CD4-positive, alpha-beta T cell treated with Interleukin-15 for 4 hours (primary cell): ENCODE results near the gene BPIFB1.

ENCODE experiments used
- DNase-seq: peaks from one replicate; pipeline ENCODE4 v3.0.0-alpha.2; 2020; ENCODE audit warnings: low spot score

BPIFB1 gene

GRCh38 chr20:33325350-33325749 lies 42.3 kb downstream of the BPIFB1 start:
- no peak for DNase-seq

DNA sequence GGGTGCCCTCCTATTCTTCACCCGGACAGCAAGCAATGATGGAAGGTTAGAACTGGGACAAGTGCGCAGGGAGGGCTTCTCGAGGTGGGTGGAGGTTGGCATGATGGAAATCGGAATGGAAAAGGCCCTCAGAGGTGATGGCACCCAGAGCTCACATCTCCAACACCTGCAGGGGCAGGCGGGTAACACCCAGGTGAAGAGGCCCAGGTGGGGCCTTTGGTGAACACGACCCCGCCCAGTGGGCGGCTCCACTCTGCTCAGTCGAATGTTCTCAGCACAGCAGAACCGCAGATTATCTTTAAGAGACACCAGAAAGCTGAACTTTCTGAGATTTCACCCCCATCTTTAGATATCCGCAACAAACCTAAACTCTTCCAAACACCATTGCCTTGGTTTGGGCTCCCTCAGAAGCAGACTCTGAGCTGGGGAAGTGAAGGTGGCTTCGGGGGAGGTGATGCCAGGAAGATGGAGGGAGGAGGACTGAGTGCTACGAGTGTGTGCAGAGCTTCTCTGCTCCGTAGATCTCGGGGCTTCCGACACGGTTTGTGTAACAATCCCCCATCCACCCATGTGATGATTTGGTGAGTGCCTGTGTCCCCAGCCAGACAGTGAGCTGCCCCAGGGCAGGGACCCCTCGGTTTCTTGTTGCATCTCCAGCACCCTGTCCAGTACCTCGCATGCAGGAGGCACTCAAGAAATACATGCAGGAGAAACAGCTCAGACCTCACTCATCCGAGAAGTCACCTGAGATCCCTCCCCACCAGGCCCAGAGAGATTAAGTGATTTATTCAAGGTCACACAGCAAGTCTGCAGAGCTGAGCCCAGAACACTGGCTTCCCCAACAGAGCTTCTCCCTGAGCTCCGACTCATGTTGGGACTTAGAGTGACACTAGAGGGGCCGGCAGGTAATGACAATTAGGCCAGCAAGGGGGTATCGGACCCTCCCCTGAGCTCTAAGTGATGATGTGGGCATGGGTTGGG lies 45.4 kb downstream of the BPIFB1 start:
- DNase-seq: no peak

DNA sequence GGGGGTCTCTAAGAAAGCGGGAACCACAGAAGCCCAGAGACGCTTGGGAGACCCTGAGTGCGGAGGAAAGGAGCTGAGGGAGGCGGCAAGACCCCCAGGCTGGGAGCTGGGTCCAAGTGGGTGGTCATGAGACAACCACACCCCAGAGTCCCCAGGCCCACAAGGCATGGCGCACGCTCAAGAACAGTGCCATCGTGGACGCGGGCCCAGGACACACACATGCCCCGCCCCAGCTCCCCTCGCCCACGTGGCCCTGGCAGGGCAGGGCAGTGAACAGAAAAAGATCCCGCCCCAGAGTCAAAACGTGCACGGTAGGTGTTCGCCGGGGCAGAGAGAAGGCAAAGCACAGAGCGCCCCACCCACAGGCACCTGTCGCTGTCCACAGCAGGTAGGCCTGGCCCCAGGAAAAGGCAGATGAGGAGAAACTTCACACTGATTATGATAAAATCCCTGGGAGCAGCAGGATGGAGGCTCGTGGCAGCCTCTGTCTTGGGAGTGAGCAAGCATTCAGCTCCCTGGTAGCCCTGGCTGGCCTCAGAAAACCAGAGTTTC lies 50.0 kb downstream of the BPIFB1 start:
- DNase-seq: no peak

DNA sequence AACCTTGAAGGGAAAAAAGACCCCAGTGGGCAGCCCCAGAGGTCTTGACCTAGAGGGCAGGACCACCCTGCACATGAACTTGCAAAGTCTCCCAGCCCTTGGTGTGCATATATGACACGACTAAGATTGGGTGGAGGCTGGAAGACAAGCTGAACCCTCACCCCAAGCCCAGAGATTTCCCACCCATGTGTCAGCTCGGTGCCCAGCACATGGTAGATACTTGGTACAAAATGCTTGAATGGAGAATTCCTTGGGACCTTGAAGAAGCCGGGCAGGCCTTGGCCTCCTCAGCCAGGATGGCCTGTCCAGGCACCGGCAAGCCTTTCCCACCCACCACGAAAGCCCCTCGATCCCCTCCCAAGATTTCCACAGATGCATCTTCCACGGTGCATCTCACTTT lies 50.6 kb downstream of the BPIFB1 start:
- no peak for DNase-seq

DNA sequence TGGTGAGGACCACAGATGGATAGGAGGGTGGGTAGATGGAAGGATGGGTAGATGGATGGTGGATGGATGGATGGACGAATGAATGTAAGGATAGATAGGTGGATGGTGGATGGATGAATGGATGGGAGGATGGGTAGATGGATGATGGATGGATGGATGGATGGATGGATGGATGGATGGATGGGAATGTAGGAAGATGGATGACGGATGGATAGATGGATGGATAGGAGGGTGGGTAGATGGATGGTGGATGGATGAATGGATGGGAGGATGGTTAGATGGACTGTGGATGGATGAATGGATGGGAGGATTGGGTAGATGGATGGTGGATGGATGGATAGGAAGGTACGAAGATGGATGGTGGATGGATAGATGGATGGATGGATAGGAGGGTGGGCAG lies 51.1 kb downstream of the BPIFB1 start:
- DNase-seq: no peak

DNA sequence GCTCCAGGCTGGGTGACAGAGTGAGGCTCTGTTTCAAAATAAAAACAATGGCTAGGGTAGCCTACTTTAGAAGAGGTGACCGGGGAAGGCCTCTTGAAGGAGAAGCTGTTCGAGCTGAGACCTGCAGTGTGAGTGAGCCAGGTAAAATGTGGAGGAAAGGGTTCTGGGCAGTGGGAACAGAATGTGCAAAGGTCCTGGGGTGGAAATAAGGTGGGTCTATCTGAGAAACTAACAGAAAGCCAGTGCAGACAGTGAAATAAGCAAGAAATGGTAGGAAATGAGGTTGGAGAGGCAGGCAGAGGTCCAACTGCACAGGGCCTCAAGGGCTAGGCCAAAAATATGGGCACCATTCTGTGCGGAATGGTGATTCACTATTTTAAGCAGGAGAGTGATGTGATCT lies 53.4 kb downstream of the BPIFB1 start:
- DNase-seq: no peak

- no peak for DNase-seq
Observed at GRCh38 chr20:33337119-33337518, 54.1 kb downstream of the BPIFB1 start.

DNA sequence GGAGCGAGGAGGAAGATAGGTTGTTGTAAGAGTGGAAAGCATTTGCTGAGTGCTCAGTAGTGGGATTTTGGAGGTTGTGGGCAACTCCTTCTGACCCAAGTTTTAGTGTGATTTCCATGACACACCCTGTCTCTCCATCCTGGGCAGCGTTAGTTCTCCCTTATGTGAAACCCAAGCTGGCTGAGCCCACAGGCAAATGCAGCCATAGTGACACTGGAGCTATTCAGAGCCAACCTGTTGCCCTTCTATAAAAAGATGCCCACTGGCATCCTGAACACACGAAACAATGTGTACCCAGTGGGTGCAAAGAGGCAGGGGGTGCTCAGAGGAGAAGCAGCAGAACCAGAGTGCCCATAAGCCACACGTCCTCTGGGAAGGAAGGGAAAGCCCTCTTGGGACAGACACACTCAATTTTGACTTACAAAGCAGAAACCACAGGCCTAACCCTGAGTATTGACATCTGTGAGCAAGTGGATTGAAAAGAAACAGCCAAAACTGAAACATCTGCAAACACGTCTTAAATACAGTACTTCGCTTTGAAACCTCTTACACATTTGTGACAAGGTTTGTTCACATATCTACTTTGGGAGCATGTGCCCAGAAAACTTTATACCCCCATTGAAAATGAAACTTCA lies 54.6 kb downstream of the BPIFB1 start:
- DNase-seq: no peak

GRCh38 chr20:33338467-33339258 lies 55.6 kb downstream of the BPIFB1 start:
- DNase-seq: no peak

- DNase-seq: no peak
Observed at GRCh38 chr20:33339515-33340058, 56.6 kb downstream of the BPIFB1 start.

DNA sequence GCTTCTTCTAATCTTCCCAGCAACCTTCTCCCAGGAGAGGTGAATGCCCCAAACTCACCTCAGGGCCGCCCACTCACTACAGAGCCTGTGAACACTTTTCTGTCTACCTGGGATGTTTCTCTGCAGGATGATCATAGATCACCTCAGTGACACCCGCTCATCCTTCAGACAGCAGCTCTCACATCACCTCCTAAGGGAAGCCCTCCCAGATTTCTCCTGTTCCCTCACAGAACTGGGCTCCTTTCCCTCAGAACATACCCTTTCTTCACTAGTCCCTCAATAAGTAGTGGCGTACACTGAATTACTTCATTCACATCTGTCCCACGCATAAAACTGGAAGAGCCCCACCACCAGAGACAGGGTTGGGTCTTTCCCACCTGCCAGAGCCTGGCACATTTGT lies 60.5 kb downstream of the BPIFB1 start:
- DNase-seq: no peak

- no peak for DNase-seq
Observed at GRCh38 chr20:33345342-33345741, 62.3 kb downstream of the BPIFB1 start.

GRCh38 chr20:33348136-33348937 lies 65.3 kb downstream of the BPIFB1 start:
- no peak for DNase-seq

DNA sequence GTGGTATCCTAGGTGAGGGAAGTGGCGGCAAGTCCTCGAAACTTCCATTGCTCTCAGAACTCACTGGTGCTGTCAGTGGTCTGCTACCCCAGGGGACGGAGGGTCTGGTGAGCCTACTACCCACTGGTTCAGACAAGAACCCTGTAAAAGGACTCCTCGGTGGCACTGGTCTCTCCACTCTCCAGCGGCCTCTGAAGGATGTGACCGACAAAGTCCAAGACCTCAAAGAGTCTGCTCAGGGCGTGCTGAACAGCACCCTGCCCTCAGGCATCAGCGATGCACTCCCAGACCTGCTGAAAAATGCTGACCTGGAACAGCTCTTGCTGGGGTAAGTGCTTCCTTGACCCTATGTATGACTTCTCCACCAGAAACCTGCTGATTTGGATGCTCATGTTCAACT lies 66.5 kb downstream of the BPIFB1 start:
- DNase-seq: no peak

DNA sequence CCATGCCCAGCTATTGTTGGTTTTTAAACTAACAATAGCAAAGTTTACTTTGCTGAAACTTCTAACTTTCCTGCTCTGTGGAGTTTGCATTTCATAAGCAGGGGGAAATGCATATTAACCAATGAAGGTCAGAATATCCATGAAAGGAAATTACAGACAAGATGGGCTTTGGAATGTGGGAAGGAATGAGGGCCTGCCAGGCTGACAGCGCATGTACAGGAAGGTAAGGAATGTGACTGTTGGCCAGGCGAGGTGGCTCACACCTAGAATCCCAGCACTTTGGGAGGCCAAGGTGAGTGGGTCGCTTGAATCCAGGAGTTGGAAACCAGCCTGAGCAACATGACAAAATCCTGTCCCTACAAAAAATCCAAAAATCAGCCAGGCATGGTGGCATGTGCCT lies 68.7 kb downstream of the BPIFB1 start:
- DNase-seq: no peak

GRCh38 chr20:33352258-33353012 lies 69.4 kb downstream of the BPIFB1 start:
- DNase-seq: no peak

- no peak for DNase-seq
Observed at GRCh38 chr20:33353013-33353402, 70.0 kb downstream of the BPIFB1 start.
